Caki2 (cell line): ENCODE measurements around the gene PCDH7. TPM values are rescaled to one million over a fixed set of nuclear protein-coding genes. Genes with fewer than 3 reads are reported as not detected.
A peak's percentile ranks its signal among the peaks of the same experiment; 100 is the strongest.

Experiments used
- DNase-seq: peaks from one replicate; pipeline ENCODE4 v3.0.0-alpha.2; 2015; ENCODE audit warnings: low read depth
- in situ Hi-C: cut with HindIII; loops from 2 replicates; pipeline ENCODE4 v1.10.0; 2016; ENCODE audit warnings: low sequenced_read_pairs, low pct_unique_long_range_greater_than_20kb, mixed read lengths
- total RNA-seq: library from RNA; depleted of rRNA; stranded (reverse); fragments of >200 nt; shearing (Covaris generic); gene quantifications from 2 replicates; pipeline ENCODE4 v1.2.3, GENCODE V29; 2014; ENCODE audit warnings: low replicate concordance

The PCDH7 gene
- total RNA-seq, 1 experiment from 2014 or later: 39.9 TPM

- no peak for DNase-seq
- in situ Hi-C loops: no loop called here
Measured at GRCh38 chr4:30724247-30724646, 4.1 kb downstream of the PCDH7 start.

GRCh38 chr4:30725562-30725961 is 5.4 kb downstream of the PCDH7 start:
- in situ Hi-C loops: no loop called here
- DNase-seq: no peak

- no peak for DNase-seq
- in situ Hi-C loops: no loop called here
Measured at GRCh38 chr4:30726090-30726675, 6.0 kb downstream of the PCDH7 start.

- no peak for DNase-seq
- in situ Hi-C loops: no loop called here
Measured at GRCh38 chr4:30727409-30727808, 7.2 kb downstream of the PCDH7 start.

- no peak for DNase-seq
- in situ Hi-C loops: no loop called here
Measured at GRCh38 chr4:30728311-30728710, 8.1 kb downstream of the PCDH7 start.

- no peak for DNase-seq
- in situ Hi-C loops: no loop called here
Measured at GRCh38 chr4:30743897-30744296, 23.7 kb downstream of the PCDH7 start.

- in situ Hi-C loops: no loop called here
- no peak for DNase-seq
Measured at GRCh38 chr4:30744386-30744785, 24.2 kb downstream of the PCDH7 start.

- in situ Hi-C loops: no loop called here
- DNase-seq: no peak
Measured at GRCh38 chr4:30744957-30745640, 24.9 kb downstream of the PCDH7 start.

GRCh38 chr4:30746735-30747134 is 26.6 kb downstream of the PCDH7 start:
- no peak for DNase-seq
- in situ Hi-C loops: no loop called here

GRCh38 chr4:30753316-30753715 is 33.1 kb downstream of the PCDH7 start:
- DNase-seq: no peak
- in situ Hi-C loops: no loop called here

- peak; percentile 31 for DNase-seq
- in situ Hi-C loops: no loop called here
Measured at GRCh38 chr4:30754021-30754420, 33.9 kb downstream of the PCDH7 start.

- in situ Hi-C loops: no loop called here
- DNase-seq: no peak
Measured at GRCh38 chr4:30755346-30755745, 35.2 kb downstream of the PCDH7 start.

GRCh38 chr4:30756553-30756952 is 36.4 kb downstream of the PCDH7 start:
- no peak for DNase-seq
- in situ Hi-C loops: no loop called here

GRCh38 chr4:30757357-30757756 is 37.2 kb downstream of the PCDH7 start:
- in situ Hi-C loops: no loop called here

GRCh38 chr4:30760551-30760950 is 40.4 kb downstream of the PCDH7 start:
- no peak for DNase-seq
- in situ Hi-C loops: no loop called here

More at GRCh38 chr4:30757357-30757756, 37.2 kb downstream of the PCDH7 start:
- no peak for DNase-seq

- no peak for DNase-seq
- in situ Hi-C loops: no loop called here
Measured at GRCh38 chr4:30763321-30763727, 43.2 kb downstream of the PCDH7 start.

GRCh38 chr4:30765022-30765421 is 44.9 kb downstream of the PCDH7 start:
- in situ Hi-C loops: no loop called here
- DNase-seq: no peak

- no peak for DNase-seq
- in situ Hi-C loops: no loop called here
Measured at GRCh38 chr4:30767147-30767845, 47.1 kb downstream of the PCDH7 start.

GRCh38 chr4:30768277-30768676 is 48.1 kb downstream of the PCDH7 start:
- no peak for DNase-seq
- in situ Hi-C loops: no loop called here

- DNase-seq: no peak
- in situ Hi-C loops: no loop called here
Measured at GRCh38 chr4:30769093-30769492, 48.9 kb downstream of the PCDH7 start.
